Upper lobe of left lung (tissue), 6 donors: ENCODE results near the gene SNAPC1. TPM values are rescaled to one million over a fixed set of nuclear protein-coding genes. Genes with fewer than 3 reads are reported as not detected.

Experiments used
- ATAC-seq, 2 donors: fragments of 200-7000 bp; cut with Tn5 transposase; one replicate each; pipeline ENCODE4 v1.9.1; 2022; ENCODE audit warnings: mild to moderate bottlenecking in 2 of 2, moderate library complexity in 2 of 2; ENCODE audit not compliant: low FRiP score in 2 of 2
- DNase-seq, 2 donors: peaks; one replicate each; pipeline ENCODE4 v3.0.0-alpha.2; 2019 to 2020
- H3K27ac ChIP-seq, 4 donors: fragments of 200-600 bp; sonication (generic); one replicate each; pipeline ENCODE4 v1.5.1; 2016 to 2019
- H3K27me3 ChIP-seq, 4 donors: fragments of 200-600 bp; sonication (generic); one replicate each; pipeline ENCODE4 v1.5.1; 2017 to 2019
- H3K36me3 ChIP-seq, 4 donors: fragments of 200-600 bp; sonication (generic); one replicate each; pipeline ENCODE4 v1.5.1; 2016 to 2019
- H3K4me1 ChIP-seq, 4 donors: fragments of 200-600 bp; sonication (generic); one replicate each; pipeline ENCODE4 v1.5.1; 2018 to 2019
- H3K4me3 ChIP-seq, 4 donors: fragments of 200-600 bp; sonication (generic); one replicate each; pipeline ENCODE4 v1.5.1; 2017 to 2019; ENCODE audit warnings: mild to moderate bottlenecking in 2 of 4, moderate library complexity in 1 of 4
- H3K9me3 ChIP-seq, 4 donors: fragments of 200-600 bp; sonication (generic); one replicate each; pipeline ENCODE4 v1.5.1; 2018 to 2019
- EP300 ChIP-seq, 4 donors: sonication (generic); formaldehyde crosslinking; IDR thresholded peaks; one replicate each; pipeline ENCODE4 v1.5.1; 2017; ENCODE audit warnings: antibody characterized with exemption in 4 of 4, control low read depth in 2 of 4
- POLR2A ChIP-seq, 4 donors: fragments of 450-650 bp; IDR thresholded peaks; one replicate each; pipeline ENCODE4 v1.5.1; 2016 to 2017; ENCODE audit warnings: antibody characterized with exemption in 4 of 4, mild to moderate bottlenecking in 2 of 4
- POLR2AphosphoS5 ChIP-seq, 2 donors: sonication (generic); formaldehyde crosslinking; IDR thresholded peaks; one replicate each; pipeline ENCODE4 v1.5.1; 2017; ENCODE audit warnings: antibody characterized with exemption in 2 of 2
- WGBS, 2 donors: methylation state at CpG; one replicate each; pipeline ENCODE4 v1.1.5; 2017 to 2018; 5-methylcytosine and 5-hydroxymethylcytosine counted together
- total RNA-seq, 6 donors: library from RNA; depleted of rRNA in 4 of 6; stranded (reverse); fragments of >200 nt in 4 of 6; gene quantifications; one replicate each; pipeline versions ENCODE4 v1.1.0 to v1.2.1, GENCODE V29; 2016 to 2021
- TF ChIP-seq, protein P1 (sequence below), 6 experiments: fragments of 450-650 bp in 4 of 6; fragments of 200-600 bp in 2 of 6; sonication (generic) in 2 of 6; IDR thresholded peaks; one replicate each; pipeline ENCODE4 v1.5.1; 2016 to 2019; ENCODE audit warnings: antibody characterized with exemption in 6 of 6
- donor health status: DM: no; HTN: no; CAD: no; lungs with moderate emphysema.
- donor health status: DM: no; HTN: yes; CAD: no; lungs with severe emphysema.

SNAPC1 gene
- total RNA-seq, 6 donors from 2014 or later: 4.2 to 8.9 (median 4.7) TPM

DNA sequence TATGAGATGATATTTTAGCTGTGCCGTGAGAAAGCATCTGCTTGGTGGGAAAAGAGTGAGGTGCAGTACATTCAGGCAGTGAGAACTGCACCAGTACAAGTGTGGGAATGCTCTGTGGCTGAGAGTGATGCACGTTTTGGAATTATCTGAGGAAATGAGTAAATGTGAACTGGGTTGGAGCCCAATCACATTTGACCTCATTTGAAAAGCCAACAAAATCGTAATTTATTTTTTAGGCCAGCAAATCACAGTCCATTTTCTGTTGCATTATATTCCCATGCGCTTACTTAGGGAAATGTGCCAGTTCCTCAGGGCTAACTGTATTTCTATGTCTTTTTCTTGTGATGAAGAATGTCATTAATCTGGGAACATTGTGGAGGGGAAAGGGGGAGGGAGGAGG is 77.3 kb downstream of the SNAPC1 start:
- 72 to 81% methylated on average over 4 of the region's 4 CpGs for whole genome bisulfite sequencing, 2 donors
- no peak for DNase-seq
- Histone ChIP-seq H3K27ac (no peak overlapping the region), H3K9me3 (no peaks in the 10 kb centered on the region), H3K4me3 (no peak overlapping the region), H3K27me3 (no peaks in the 10 kb centered on the region), H3K36me3 (no peaks in the 10 kb centered on the region), H3K4me1 (no peaks in the 10 kb centered on the region)
- ATAC-seq: no peak
- TF ChIP-seq, protein P1, sequence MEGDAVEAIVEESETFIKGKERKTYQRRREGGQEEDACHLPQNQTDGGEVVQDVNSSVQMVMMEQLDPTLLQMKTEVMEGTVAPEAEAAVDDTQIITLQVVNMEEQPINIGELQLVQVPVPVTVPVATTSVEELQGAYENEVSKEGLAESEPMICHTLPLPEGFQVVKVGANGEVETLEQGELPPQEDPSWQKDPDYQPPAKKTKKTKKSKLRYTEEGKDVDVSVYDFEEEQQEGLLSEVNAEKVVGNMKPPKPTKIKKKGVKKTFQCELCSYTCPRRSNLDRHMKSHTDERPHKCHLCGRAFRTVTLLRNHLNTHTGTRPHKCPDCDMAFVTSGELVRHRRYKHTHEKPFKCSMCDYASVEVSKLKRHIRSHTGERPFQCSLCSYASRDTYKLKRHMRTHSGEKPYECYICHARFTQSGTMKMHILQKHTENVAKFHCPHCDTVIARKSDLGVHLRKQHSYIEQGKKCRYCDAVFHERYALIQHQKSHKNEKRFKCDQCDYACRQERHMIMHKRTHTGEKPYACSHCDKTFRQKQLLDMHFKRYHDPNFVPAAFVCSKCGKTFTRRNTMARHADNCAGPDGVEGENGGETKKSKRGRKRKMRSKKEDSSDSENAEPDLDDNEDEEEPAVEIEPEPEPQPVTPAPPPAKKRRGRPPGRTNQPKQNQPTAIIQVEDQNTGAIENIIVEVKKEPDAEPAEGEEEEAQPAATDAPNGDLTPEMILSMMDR (IDR thresholded peaks at IDR 0.05): no peak
- no peak for TF ChIP-seq EP300 (IDR thresholded peaks at IDR 0.05)
- TF ChIP-seq POLR2A (IDR thresholded peaks at IDR 0.05): no peak
- TF ChIP-seq POLR2AphosphoS5 (IDR thresholded peaks at IDR 0.05): no peak

DNA sequence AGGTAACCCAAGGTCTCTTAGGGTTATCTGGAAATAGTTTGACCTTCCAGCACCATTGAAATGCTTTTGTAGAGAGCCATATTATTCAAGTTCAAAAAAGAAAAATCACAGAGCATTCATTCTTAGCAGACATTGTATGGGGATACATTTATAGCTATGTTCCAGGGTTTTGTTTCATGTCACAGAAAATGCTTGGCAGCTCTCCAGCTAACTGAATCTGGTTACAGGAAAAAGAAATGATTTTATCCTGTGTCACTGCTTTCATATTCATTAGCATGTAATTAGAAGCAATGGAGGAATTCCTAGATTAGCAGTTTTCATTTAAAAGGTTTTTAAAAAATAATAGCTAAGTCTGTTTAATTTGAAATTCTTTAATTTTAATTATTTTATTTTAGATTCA is 78.9 kb downstream of the SNAPC1 start:
- ATAC-seq: no peak
- no peaks in the 10 kb centered on the region for H3K9me3 ChIP-seq
- TF ChIP-seq POLR2AphosphoS5 (IDR thresholded peaks at IDR 0.05) (no peak), EP300 (IDR thresholded peaks at IDR 0.05) (no peak)
- no peaks in the 10 kb centered on the region for H3K27me3 ChIP-seq
- H3K4me3 ChIP-seq: no peak overlapping the region
- DNase-seq: no peak
- H3K27ac ChIP-seq: no peak overlapping the region
- no peaks in the 10 kb centered on the region for H3K4me1 ChIP-seq
- H3K36me3 ChIP-seq: no peaks in the 10 kb centered on the region

Other genes with a start within 250 kb of the SNAPC1 start
- gene HIF1A, start 66.9 kb upstream of the SNAPC1 start, total RNA-seq: 100 to 1,000 TPM in 4 of 6 donors, 10 to 100 TPM in 2; 72.1 to 131 (median 116) TPM
- under 1 TPM in 3 of 6 donors, not detected in 3; under 0.01 to 0.34 (median 0.14) TPM for gene SYT16, start 50.3 kb downstream of the SNAPC1 start, total RNA-seq